NCI-H82 treated with DMSO at 0.1 percent for 48 hours (cell line): ENCODE measurements around the gene MYO1G.
"Not testable (repeated sequence)": the region's sequence is repeated elsewhere in the genome, so short reads cannot be mapped to it uniquely, and the experiment has no call there.

ENCODE experiments used
- DNase-seq: peaks from one replicate; lab custom pipeline; 2025; ENCODE audit not compliant: unreplicated experiment; lab: John Stamatoyannopoulos, UW

MYO1G gene

GRCh38 chr7:44999245-45000092 is 20.7 kb upstream of the MYO1G start:
- peak; percentile 97 for DNase-seq

- DNase-seq: no peak
Observed at GRCh38 chr7:44998153-44998871, 19.5 kb upstream of the MYO1G start.

DNA sequence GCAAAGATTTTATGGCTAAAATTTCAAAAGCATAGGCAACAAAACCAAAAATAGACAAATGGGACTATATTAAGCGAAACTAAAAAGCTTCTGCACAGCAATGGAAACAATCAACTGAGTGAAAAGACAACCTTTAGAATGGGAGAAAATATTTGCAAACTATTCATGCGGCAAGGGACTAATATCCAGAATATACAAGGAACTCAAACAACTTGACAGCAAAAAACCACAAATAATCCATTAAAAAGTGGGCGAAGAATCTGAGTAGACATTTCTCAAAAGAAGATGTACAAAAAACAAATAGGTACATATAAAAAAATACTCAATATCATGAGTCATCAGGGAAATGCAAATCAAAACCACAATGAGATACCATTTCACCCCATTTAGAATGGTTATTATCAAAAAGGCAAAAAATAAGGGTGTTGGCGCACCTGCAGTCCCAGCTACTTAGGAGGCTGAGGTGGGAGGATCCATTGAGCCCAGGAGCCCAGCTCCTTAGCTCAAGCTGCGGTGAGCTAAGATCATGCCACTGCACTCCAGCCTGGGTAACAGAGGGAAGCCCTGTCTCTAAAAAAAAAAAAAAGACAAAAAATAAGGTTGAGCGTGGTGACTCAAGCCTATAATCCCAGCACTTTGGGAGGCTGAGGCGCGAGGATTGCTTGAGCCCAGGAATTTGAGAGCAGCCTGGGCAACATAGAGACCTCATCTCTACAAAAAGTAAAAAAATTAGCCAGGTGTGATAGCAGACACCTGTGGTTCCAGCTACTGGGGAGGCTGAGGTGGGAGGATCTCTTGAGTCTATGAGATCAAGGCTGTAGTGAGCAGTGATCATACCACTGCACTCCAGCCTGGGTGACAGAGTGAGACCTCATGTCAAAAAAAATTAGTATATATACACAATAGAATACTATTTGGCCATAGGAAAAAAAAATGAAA is 17.0 kb upstream of the MYO1G start:
- no peak for DNase-seq

GRCh38 chr7:44994877-44995554 is 16.2 kb upstream of the MYO1G start:
- no peak for DNase-seq

DNA sequence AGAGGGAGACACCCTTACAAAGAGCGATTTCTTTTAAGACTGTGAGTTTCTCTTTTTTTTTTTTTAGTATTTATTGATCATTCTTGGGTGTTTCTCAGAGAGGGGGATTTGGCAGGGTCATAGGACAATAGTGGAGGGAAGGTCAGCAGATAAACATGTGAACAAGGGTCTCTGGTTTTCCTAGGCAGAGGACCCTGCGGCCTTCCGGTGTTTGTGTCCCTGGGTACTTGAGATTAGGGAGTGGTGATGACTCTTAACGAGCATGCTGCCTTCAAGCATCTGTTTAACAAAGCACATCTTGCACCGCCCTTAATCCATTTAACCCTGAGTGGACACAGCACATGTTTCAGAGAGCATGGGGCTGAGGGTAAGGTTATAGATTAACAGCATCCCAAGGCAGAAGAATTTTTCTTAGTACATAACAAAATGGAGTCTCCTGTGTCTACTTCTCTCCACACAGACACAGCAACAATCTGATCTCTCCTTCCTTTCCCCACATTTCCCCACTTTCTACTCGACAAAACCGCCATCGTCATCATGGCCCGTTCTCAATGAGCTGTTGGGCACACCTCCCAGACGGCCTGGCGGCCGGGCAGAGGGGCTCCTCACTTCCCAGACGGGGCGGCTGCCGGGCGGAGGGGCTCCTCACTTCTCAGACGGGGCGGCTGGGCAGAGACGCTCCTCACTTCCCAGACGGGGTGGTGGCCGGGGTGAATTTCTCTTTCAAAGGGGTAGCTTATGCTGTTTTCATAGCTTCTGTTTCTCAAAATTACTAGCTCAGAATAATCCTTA is 13.4 kb upstream of the MYO1G start:
- DNase-seq: not testable (repeated sequence)

- no peak for DNase-seq
Observed at GRCh38 chr7:44990109-44991023, 11.6 kb upstream of the MYO1G start.

DNA sequence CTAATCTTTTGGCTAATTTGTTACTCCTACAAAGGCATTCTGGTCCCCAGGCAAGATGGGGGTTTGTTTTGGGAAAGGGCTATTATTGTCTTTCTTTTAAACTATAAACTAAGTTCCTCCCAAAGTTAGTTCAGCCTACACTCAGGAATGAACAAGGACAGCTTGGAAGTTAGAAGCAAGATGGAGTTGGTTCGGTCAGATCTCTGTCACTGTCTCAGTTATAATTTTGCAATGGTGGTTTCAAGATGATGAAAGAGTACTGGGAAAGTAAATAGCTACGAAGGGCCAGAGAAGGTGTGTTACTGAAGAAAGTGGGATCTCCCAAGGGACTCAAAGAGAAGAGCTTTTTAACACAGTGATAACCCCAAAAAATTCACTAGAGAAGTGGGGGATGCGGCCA is 10.3 kb upstream of the MYO1G start:
- no peak for DNase-seq

GRCh38 chr7:44988701-44989100 is 9.9 kb upstream of the MYO1G start:
- no peak for DNase-seq

DNA sequence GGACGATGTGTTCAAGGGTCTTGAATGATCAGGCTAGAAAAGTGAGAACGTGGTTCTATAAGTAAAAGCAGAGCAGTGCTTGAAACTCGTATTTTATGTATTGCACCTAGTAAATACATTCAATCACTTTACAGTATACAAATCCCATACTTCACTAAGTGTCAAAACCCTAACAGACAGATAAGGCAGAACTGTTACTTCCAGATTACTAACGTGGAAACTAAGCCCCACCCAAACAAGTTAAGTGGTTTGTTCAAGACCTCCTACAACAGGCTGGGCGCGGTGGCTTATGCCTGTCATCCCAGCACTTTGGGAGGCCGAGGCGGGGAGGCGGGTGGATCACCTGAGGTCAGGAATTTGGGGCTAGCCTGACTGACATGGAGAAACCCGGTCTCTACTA is 9.2 kb upstream of the MYO1G start:
- no peak for DNase-seq

DNA sequence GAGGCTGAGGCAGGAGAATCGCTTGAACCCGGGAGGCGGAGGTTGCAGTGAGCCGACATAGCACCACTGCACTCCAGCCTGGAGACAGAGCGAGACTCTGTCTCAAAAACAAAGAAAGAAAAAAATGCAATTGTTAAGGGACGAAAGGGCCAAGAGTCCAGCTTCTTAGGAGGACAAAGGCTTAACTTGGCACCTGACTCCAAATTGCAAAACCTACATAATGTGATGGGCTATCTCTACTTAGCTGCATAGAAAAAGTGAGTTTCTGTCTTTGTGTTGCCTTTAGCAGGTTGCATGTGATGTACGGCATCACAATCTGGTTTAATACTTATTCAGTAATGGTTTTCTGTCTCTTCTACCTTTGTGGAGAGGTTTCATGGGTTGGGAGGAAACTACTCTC is 8.6 kb upstream of the MYO1G start:
- DNase-seq: no peak

DNA sequence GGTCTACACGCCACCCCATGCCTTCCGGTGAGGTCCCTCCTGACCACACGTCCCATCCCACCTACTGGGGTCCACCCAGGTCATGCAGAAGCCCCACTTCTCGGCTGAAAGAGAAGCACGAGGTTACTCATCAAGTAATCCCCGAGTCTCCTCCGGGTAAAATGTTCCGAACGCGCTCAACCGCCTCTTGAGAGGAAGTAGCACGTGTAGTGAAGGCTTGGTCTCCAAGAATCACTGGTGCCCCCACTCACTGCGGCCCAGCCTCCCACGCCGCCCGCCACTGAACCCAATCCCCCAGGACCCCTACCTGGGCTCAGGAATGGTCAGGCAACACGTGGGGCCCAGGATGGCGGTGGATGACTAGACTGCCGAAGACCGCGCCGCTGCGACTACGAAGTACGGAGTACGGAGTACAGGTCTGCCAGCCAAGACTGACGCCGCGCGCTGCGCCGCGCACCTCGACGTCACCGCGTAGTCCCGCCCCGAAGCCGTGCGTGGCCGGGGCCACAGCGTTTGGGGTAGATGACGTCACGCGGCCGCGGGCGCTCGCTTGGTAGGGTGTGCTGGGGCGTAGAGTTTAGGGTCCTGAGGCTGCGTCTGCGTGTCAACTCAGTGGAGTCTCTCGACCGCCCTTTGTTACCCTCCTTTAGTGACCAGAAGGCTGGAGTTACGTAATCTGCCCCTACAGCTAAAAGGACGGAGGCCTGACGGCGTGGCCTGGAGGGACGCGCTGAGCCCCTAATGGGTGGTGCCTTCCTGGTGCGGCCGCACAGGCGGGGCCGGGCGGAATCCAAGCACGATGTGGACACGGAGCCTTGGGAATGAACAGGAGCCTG is 7.6 kb upstream of the MYO1G start:
- DNase-seq: peak; percentile 76

GRCh38 chr7:44985900-44986217 is 7.0 kb upstream of the MYO1G start:
- DNase-seq: no peak

DNA sequence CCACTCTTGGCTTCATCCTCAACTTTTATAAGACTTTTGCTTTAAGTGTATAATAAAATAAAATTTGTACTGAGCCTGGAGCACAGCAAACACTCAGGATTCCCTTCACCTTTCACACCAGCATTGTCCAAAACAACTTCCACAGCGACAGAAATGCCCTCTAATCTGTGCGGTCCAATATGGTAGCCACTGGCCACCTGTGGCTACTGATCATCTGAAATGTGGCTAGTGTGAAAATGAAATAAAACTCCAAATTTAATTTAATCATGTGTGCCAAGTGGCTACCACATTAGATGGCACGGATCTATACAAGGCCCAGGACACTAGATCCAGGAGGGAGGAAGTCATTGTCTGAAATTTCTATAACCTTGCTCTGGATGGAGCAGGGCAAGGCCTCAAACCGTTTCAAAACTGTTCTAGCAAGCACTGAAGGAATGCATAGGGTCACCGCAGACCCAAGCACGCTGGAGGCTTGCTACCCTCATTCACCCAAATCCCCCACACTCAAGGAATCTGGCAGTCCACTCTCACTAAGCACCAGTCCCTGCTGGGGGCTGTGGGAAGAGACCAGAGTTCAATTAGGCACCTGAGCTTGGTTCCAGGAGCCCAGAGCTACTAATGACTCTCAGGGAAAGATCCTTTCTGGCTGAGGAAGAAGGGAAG is 6.3 kb upstream of the MYO1G start:
- no peak for DNase-seq

DNA sequence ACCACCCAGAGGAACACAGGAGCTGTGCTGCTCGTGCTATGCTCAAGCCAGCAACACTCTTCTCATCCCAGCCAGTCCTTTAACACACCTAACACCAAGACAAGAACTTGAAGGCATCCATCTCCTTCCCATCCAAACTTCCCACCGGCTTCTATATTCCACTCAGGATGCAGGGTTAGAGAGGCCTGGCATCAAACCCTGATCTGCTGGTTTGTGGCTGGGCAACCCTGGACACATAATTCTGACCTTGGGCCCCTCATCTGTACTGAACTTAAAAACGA is 5.6 kb upstream of the MYO1G start:
- DNase-seq: no peak

- no peak for DNase-seq
Observed at GRCh38 chr7:44983742-44984477, 5.1 kb upstream of the MYO1G start.

DNA sequence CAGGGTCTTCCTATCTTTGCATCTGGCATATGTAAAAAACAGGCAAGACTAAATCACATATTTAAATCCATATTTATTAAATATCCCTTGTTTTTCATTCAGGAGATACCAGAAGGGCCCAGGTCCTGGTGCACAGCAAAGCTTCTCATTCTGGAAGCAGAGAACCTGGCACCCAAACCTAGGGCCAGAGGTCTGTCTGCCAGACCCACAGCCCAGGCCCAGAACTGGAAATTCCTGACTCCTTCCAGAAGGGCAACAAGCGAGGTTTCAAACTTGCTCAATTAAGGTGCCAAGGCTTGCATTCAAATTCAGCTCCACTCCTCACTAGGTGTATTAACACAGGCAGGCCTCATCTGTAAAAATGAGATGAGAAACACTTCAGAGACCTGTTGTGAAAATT is 4.2 kb upstream of the MYO1G start:
- no peak for DNase-seq

DNA sequence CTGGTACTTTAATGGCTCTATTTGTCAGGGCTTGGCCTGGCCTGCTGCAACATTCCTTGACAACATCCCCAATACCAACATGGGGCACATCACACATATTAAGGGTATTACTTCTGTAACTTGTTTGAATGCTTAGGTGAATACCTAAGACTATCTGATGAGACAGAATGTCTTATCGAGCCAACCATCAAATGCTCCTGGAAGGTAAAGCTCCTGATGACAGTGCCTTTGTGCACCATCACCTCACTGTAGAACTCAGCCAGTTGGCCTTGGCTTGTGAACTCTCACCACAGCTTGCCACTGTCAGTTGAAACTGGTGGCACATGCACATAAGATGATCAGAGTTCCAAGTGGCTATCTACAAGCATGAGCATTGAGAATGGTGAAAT is 3.7 kb upstream of the MYO1G start:
- DNase-seq: no peak
